ENCODE measurements around the gene ADARB2.

Gene ADARB2

GRCh38 chr10:1604246-1604645 is 133.1 kb downstream of the ADARB2 start:
- TF ChIP-seq TAF1 (IDR thresholded peaks at IDR 0.05; ENCODE audit: borderline replicate concordance, insufficient read depth, low read length) (no peak), FOXP2 (optimal IDR thresholded peaks at IDR 0.05; ENCODE audit: borderline replicate concordance, extremely low read depth, extremely low read length, insufficient read depth) (no peak), SIN3A (IDR thresholded peaks at IDR 0.05; ENCODE audit: borderline replicate concordance, insufficient read depth, low read length) (no peak), POLR2AphosphoS5 (IDR thresholded peaks at IDR 0.05; ENCODE audit: low read depth, low read length) (no peak)
- TF ChIP-seq, protein P1, sequence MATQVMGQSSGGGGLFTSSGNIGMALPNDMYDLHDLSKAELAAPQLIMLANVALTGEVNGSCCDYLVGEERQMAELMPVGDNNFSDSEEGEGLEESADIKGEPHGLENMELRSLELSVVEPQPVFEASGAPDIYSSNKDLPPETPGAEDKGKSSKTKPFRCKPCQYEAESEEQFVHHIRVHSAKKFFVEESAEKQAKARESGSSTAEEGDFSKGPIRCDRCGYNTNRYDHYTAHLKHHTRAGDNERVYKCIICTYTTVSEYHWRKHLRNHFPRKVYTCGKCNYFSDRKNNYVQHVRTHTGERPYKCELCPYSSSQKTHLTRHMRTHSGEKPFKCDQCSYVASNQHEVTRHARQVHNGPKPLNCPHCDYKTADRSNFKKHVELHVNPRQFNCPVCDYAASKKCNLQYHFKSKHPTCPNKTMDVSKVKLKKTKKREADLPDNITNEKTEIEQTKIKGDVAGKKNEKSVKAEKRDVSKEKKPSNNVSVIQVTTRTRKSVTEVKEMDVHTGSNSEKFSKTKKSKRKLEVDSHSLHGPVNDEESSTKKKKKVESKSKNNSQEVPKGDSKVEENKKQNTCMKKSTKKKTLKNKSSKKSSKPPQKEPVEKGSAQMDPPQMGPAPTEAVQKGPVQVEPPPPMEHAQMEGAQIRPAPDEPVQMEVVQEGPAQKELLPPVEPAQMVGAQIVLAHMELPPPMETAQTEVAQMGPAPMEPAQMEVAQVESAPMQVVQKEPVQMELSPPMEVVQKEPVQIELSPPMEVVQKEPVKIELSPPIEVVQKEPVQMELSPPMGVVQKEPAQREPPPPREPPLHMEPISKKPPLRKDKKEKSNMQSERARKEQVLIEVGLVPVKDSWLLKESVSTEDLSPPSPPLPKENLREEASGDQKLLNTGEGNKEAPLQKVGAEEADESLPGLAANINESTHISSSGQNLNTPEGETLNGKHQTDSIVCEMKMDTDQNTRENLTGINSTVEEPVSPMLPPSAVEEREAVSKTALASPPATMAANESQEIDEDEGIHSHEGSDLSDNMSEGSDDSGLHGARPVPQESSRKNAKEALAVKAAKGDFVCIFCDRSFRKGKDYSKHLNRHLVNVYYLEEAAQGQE (IDR thresholded peaks at IDR 0.05; ENCODE audit: insufficient read depth in 1 of 2, low read depth in 2 of 2, low read length in 2 of 2), result no peak

DNA sequence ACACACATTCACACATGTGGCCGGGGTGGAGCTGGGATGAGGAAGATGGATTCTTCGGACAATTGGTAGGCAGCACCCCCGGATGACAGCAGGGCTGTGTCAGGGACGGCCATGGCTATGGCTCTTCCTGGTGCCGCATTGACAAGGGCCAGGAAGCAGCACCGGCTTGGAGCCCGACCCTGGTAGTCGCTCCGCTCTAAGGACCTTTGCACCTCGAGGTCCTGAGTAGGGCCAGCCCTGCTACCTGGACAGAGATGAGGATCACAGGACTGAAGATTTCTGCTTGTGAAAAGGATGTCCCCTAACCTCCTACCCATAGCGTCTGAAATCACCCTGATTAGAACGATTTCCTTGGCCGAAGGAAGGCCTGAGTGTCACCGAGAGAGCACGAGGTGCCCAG is 134.1 kb downstream of the ADARB2 start:
- TF ChIP-seq POLR2AphosphoS5 (IDR thresholded peaks at IDR 0.05; ENCODE audit: low read depth, low read length) (no peak), TAF1 (IDR thresholded peaks at IDR 0.05; ENCODE audit: borderline replicate concordance, insufficient read depth, low read length) (no peak)

- TF ChIP-seq TAF1 (IDR thresholded peaks at IDR 0.05; ENCODE audit: borderline replicate concordance, insufficient read depth, low read length), result no peak
- TF ChIP-seq FOXP2 (optimal IDR thresholded peaks at IDR 0.05; ENCODE audit: borderline replicate concordance, extremely low read depth, extremely low read length, insufficient read depth), result no peak
These were observed 135.3 kb downstream of the ADARB2 start for GRCh38 chr10:1602037-1602484.

- TF ChIP-seq SIN3A (IDR thresholded peaks at IDR 0.05; ENCODE audit: borderline replicate concordance, insufficient read depth, low read length) (no peak), TAF1 (IDR thresholded peaks at IDR 0.05; ENCODE audit: borderline replicate concordance, insufficient read depth, low read length) (no peak), POLR2AphosphoS5 (IDR thresholded peaks at IDR 0.05; ENCODE audit: low read depth, low read length) (no peak), FOXP2 (optimal IDR thresholded peaks at IDR 0.05; ENCODE audit: borderline replicate concordance, extremely low read depth, extremely low read length, insufficient read depth) (no peak)
- TF ChIP-seq, protein P1 (IDR thresholded peaks at IDR 0.05; ENCODE audit: insufficient read depth in 1 of 2, low read depth in 2 of 2, low read length in 2 of 2), result no peak
These were observed 135.9 kb downstream of the ADARB2 start for GRCh38 chr10:1601406-1601805.

GRCh38 chr10:1600861-1601260 is 136.5 kb downstream of the ADARB2 start:
- no peak for TF ChIP-seq POLR2AphosphoS5 (IDR thresholded peaks at IDR 0.05; ENCODE audit: low read depth, low read length)
- no peak for TF ChIP-seq FOXP2 (optimal IDR thresholded peaks at IDR 0.05; ENCODE audit: borderline replicate concordance, extremely low read depth, extremely low read length, insufficient read depth)
- TF ChIP-seq TAF1 (IDR thresholded peaks at IDR 0.05; ENCODE audit: borderline replicate concordance, insufficient read depth, low read length), result no peak
- TF ChIP-seq SIN3A (IDR thresholded peaks at IDR 0.05; ENCODE audit: borderline replicate concordance, insufficient read depth, low read length), result no peak
- TF ChIP-seq, protein P1 (IDR thresholded peaks at IDR 0.05; ENCODE audit: insufficient read depth in 1 of 2, low read depth in 2 of 2, low read length in 2 of 2), result no peak

DNA sequence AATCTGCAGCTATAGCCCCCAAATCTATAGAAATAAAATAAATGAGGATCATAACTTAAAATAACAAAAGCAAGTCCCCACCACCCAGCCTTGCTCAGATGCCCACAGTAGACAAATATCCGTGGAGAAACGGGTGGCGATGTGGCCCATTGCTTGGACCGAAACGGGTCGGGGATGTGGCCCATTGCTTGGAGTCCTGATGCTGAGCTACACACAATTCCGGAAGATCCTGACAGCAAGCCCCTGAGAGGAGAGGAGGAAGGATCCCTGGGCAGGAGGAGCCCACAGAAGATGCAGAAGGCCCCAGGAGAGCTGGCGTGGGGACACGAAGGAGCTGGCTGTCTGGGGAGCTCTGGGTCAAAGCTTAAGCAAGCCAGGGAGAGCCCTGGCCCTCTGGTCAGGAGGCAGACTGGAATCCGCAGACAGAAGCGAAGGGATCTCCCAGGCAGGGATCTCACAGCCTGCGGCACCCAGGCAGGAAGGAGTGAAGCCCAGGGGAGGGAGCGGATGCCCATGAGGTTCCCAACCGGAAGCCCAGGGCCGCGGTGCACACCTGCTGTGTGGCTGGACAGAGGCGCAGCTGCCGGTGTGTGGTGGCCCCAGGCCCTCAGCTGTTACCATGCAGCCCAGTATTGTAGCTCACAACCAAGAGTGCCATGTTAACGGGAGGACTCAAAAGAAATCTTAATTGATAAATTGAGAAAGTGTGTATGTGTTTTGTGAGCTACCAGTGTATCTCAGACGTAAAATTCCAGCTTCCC is 138.8 kb downstream of the ADARB2 start:
- TF ChIP-seq, protein P1 (IDR thresholded peaks at IDR 0.05; ENCODE audit: insufficient read depth in 1 of 2, low read depth in 2 of 2, low read length in 2 of 2), result no peak
- TF ChIP-seq TAF1 (IDR thresholded peaks at IDR 0.05; ENCODE audit: borderline replicate concordance, insufficient read depth, low read length), result no peak
- no peak for TF ChIP-seq SIN3A (IDR thresholded peaks at IDR 0.05; ENCODE audit: borderline replicate concordance, insufficient read depth, low read length)
- TF ChIP-seq FOXP2 (optimal IDR thresholded peaks at IDR 0.05; ENCODE audit: borderline replicate concordance, extremely low read depth, extremely low read length, insufficient read depth), result no peak
- TF ChIP-seq POLR2AphosphoS5 (IDR thresholded peaks at IDR 0.05; ENCODE audit: low read depth, low read length), result no peak
